ENCODE results near the gene PI3.

- TF ChIP-seq CTCF (IDR thresholded peaks at IDR 0.05; ENCODE audit: borderline replicate concordance, extremely low read depth, low read length, poor library complexity, severe bottlenecking) (no peak), EZH2 (IDR thresholded peaks at IDR 0.05; ENCODE audit: borderline replicate concordance, low read depth, low read length, severe bottlenecking) (no peak)
These were observed 46.6 kb upstream of the PI3 start for GRCh38 chr20:45128099-45128498.

All from DND-41 (cell line).